Activated CD8-positive, alpha-beta T cell treated with anti-CD3 and anti-CD28 coated beads for 36 hours (primary cell): ENCODE results near the gene FAM177B. TPM values are rescaled to one million over a fixed set of nuclear protein-coding genes. Genes with fewer than 3 reads are reported as not detected.

Source experiments
- ATAC-seq: fragments of 200-7000 bp; cut with Tn5 transposase; one replicate; pipeline ENCODE4 v1.10.0; 2021; ENCODE audit warnings: mild to moderate bottlenecking, moderate library complexity
- CTCF ChIA-PET: fragments of 350-600 bp; sonication (Branson Sonifier 250); formaldehyde crosslinking; loops from one replicate; lab custom pipeline; 2021; ENCODE audit warnings: antibody characterized with exemption; lab: Charles Lee
- POLR2A ChIA-PET: fragments of 350-600 bp; sonication (Branson Sonifier 250); formaldehyde crosslinking; loops from one replicate; lab custom pipeline; 2021; ENCODE audit warnings: antibody characterized with exemption; lab: Charles Lee
- DNase-seq: peaks from one replicate; pipeline ENCODE4 v3.0.0-alpha.2; 2020
- H3K27ac Mint-ChIP-seq: one replicate; pipeline ENCODE4 v1.8.0; 2021; ENCODE audit warnings: mild to moderate bottlenecking, mixed read lengths
- H3K27me3 Mint-ChIP-seq: one replicate; pipeline ENCODE4 v1.8.0; 2021; ENCODE audit warnings: mixed read lengths
- H3K36me3 Mint-ChIP-seq: one replicate; pipeline ENCODE4 v1.8.0; 2021; ENCODE audit warnings: low read depth, mixed read lengths
- H3K4me1 Mint-ChIP-seq: one replicate; pipeline ENCODE4 v1.8.0; 2021; ENCODE audit warnings: low read depth, mixed read lengths
- H3K4me3 Mint-ChIP-seq: one replicate; pipeline ENCODE4 v1.8.0; 2021; ENCODE audit warnings: mild to moderate bottlenecking, moderate library complexity, mixed read lengths
- H3K9me3 Mint-ChIP-seq: one replicate; pipeline ENCODE4 v1.8.0; 2021; ENCODE audit warnings: mixed read lengths
- intact Hi-C: fragments of 100-400 bp; cut with micrococcal nuclease; formaldehyde crosslinking; loops from one replicate; pipeline ENCODE4 v1.10.0; 2022
- total RNA-seq, 2 experiments: library from RNA; stranded (reverse); gene quantifications; one replicate each; pipeline ENCODE4 v1.2.3, GENCODE V29; 2021
- TF ChIP-seq, protein P1 (sequence below): fragments of 200-600 bp; IDR thresholded peaks from one replicate; pipeline ENCODE4 v1.8.0; 2022; ENCODE audit warnings: antibody characterized with exemption, mild to moderate bottlenecking

Gene FAM177B
- total RNA-seq, 2 experiments from 2014 or later, result not detected

GRCh38 chr1:222783051-222783450 lies 46.0 kb downstream of the FAM177B start:
- Mint-ChIP-seq H3K27ac (no peak overlapping the region), H3K9me3 (no peaks in the 10 kb centered on the region), H3K4me1 (peaks cover under 1% of the 10 kb centered on the region), H3K4me3 (no peak overlapping the region), H3K27me3 (peaks cover 19% of the 10 kb centered on the region), H3K36me3 (no peaks in the 10 kb centered on the region)
- TF ChIP-seq, protein P1, sequence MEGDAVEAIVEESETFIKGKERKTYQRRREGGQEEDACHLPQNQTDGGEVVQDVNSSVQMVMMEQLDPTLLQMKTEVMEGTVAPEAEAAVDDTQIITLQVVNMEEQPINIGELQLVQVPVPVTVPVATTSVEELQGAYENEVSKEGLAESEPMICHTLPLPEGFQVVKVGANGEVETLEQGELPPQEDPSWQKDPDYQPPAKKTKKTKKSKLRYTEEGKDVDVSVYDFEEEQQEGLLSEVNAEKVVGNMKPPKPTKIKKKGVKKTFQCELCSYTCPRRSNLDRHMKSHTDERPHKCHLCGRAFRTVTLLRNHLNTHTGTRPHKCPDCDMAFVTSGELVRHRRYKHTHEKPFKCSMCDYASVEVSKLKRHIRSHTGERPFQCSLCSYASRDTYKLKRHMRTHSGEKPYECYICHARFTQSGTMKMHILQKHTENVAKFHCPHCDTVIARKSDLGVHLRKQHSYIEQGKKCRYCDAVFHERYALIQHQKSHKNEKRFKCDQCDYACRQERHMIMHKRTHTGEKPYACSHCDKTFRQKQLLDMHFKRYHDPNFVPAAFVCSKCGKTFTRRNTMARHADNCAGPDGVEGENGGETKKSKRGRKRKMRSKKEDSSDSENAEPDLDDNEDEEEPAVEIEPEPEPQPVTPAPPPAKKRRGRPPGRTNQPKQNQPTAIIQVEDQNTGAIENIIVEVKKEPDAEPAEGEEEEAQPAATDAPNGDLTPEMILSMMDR, result no peak
- POLR2A ChIA-PET, result no interaction called here
- intact Hi-C loops, result no loop called here
- CTCF ChIA-PET, result interaction anchor here (1.2 kb wide), 1 partner anchor 44 kb away, joined by 4 read pairs; no protein-coding TSS in a partner anchor
- no peak for ATAC-seq
- no peak for DNase-seq

GRCh38 chr1:222784371-222784770 lies 47.4 kb downstream of the FAM177B start:
- TF ChIP-seq, protein P1, result no peak
- intact Hi-C loops, result no loop called here
- no peak for ATAC-seq
- Mint-ChIP-seq H3K4me3 (no peak overlapping the region), H3K9me3 (peaks cover 1% of the 10 kb centered on the region), H3K4me1 (peaks cover 5% of the 10 kb centered on the region), H3K27me3 (peaks cover 19% of the 10 kb centered on the region), H3K36me3 (no peaks in the 10 kb centered on the region), H3K27ac (no peak overlapping the region)
- ChIA-PET CTCF (interaction anchor here (1.2 kb wide), 1 partner anchor 46 kb away, joined by 4 read pairs; no protein-coding TSS in a partner anchor), POLR2A (no interaction called here)
- DNase-seq, result no peak

GRCh38 chr1:222784916-222785315 lies 47.9 kb downstream of the FAM177B start:
- intact Hi-C loops, result no loop called here
- H3K4me3 Mint-ChIP-seq, result no peak overlapping the region
- ATAC-seq, result no peak
- H3K27me3 Mint-ChIP-seq, result peaks cover 19% of the 10 kb centered on the region
- peaks cover 9% of the 10 kb centered on the region for H3K4me1 Mint-ChIP-seq
- DNase-seq, result no peak
- ChIA-PET CTCF (no interaction called here), POLR2A (no interaction called here)
- no peak overlapping the region for H3K27ac Mint-ChIP-seq
- TF ChIP-seq, protein P1, result no peak
- peaks cover 7% of the 10 kb centered on the region for H3K9me3 Mint-ChIP-seq
- H3K36me3 Mint-ChIP-seq, result no peaks in the 10 kb centered on the region

DNA sequence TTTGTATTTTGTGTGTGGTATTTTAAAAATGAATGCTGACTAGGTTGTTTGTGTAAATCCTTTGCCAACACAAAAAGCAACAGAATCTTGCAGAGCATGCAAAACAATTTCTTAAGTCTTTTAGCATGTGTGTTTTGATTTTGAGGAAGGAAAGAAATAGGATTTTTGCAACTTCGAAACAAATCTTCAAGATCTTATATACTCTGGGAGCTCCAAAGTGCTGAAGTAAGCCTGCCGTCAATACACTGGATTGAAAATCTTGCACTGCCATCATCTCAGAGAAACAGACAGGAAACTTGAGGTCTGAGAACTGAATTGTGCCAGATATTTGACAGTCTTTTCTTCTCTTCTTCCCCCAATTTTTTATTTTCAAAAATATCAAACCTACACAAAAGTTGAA lies 48.5 kb downstream of the FAM177B start:
- no peak overlapping the region for H3K27ac Mint-ChIP-seq
- H3K27me3 Mint-ChIP-seq, result peaks cover 17% of the 10 kb centered on the region
- TF ChIP-seq, protein P1, result no peak
- H3K36me3 Mint-ChIP-seq, result peaks cover 2% of the 10 kb centered on the region
- POLR2A ChIA-PET, result no interaction called here
- ATAC-seq, result no peak
- no peak overlapping the region for H3K4me3 Mint-ChIP-seq
- H3K9me3 Mint-ChIP-seq, result peaks cover 11% of the 10 kb centered on the region
- intact Hi-C loops, result no loop called here
- CTCF ChIA-PET, result no interaction called here
- H3K4me1 Mint-ChIP-seq, result peaks cover 16% of the 10 kb centered on the region
- DNase-seq, result no peak

- Mint-ChIP-seq H3K9me3 (peaks cover 11% of the 10 kb centered on the region), H3K27ac (no peak overlapping the region), H3K27me3 (peaks cover 17% of the 10 kb centered on the region), H3K4me3 (no peak overlapping the region), H3K4me1 (peaks cover 20% of the 10 kb centered on the region), H3K36me3 (peaks cover 2% of the 10 kb centered on the region)
- POLR2A ChIA-PET, result no interaction called here
- CTCF ChIA-PET, result interaction anchor here (1.4 kb wide), 1 partner anchor 304 kb away, joined by 5 read pairs; no protein-coding TSS in a partner anchor
- DNase-seq (no peak), ATAC-seq (no peak)
- TF ChIP-seq, protein P1, result no peak
- intact Hi-C loops, result no loop called here
Observed at GRCh38 chr1:222786121-222786520, 49.1 kb downstream of the FAM177B start.
